GM23338 (cell line): Measurements from ENCODE around the gene DCAF10. TPM values are rescaled to one million over a fixed set of nuclear protein-coding genes. Genes with fewer than 3 reads are reported as not detected.

Experiments
- ATAC-seq: fragments of 200-7000 bp; cut with Tn5 transposase; 3 replicates; pipeline ENCODE4 v1.9.1; 2020
- DNase-seq: peaks from one replicate; pipeline ENCODE4 v3.0.0-alpha.2; 2015; ENCODE audit warnings: low spot score
- H2AFZ ChIP-seq: fragments of 200-600 bp; sonication (generic); 2 replicates; pipeline ENCODE4 v1.8.0; 2016; ENCODE audit warnings: antibody characterized with exemption, mild to moderate bottlenecking, moderate library complexity
- H3F3A ChIP-seq: fragments of 200-600 bp; sonication (generic); replicated peaks from 2 replicates; pipeline ENCODE4 v1.8.0; 2017; ENCODE audit warnings: antibody characterized with exemption, mixed run types, low read depth
- H3K27ac ChIP-seq: fragments of 200-600 bp; sonication (generic); 2 replicates; pipeline ENCODE4 v1.6.1; 2016; ENCODE audit warnings: low read depth
- H3K27me3 ChIP-seq: fragments of 200-600 bp; sonication (generic); 2 replicates; pipeline ENCODE4 v1.8.0; 2016; ENCODE audit warnings: mild to moderate bottlenecking, mixed run types, moderate library complexity; ENCODE audit not compliant: insufficient read depth
- H3K36me3 ChIP-seq: fragments of 200-600 bp; sonication (generic); 2 replicates; pipeline ENCODE4 v1.8.0; 2016; ENCODE audit warnings: mild to moderate bottlenecking; ENCODE audit not compliant: insufficient read depth
- H3K4me1 ChIP-seq: fragments of 200-600 bp; sonication (generic); 2 replicates; pipeline ENCODE4 v1.8.0; 2016; ENCODE audit warnings: mild to moderate bottlenecking, moderate library complexity; ENCODE audit not compliant: insufficient read depth
- H3K4me2 ChIP-seq: fragments of 200-600 bp; sonication (generic); 2 replicates; pipeline ENCODE4 v1.7.1; 2017; ENCODE audit warnings: mixed run types
- H3K4me3 ChIP-seq: fragments of 200-600 bp; sonication (generic); 2 replicates; pipeline ENCODE4 v1.6.1; 2016; ENCODE audit warnings: mixed run types
- H3K79me2 ChIP-seq: fragments of 200-600 bp; sonication (generic); replicated peaks from 2 replicates; pipeline ENCODE4 v1.8.0; 2017; ENCODE audit warnings: mild to moderate bottlenecking; ENCODE audit not compliant: insufficient read depth
- H3K9me2 ChIP-seq: fragments of 200-600 bp; sonication (generic); 2 replicates; pipeline ENCODE4 v1.8.0; 2017; ENCODE audit not compliant: insufficient read depth
- H4K20me1 ChIP-seq: fragments of 200-600 bp; sonication (generic); replicated peaks from 2 replicates; pipeline ENCODE4 v1.8.0; 2017; ENCODE audit warnings: mild to moderate bottlenecking; ENCODE audit not compliant: insufficient read depth
- H3K27ac Mint-ChIP-seq: 2 replicates; pipeline ENCODE4 v1.8.0; 2020; ENCODE audit warnings: inconsistent platforms, mild to moderate bottlenecking, moderate library complexity, mixed read lengths
- H3K27me3 Mint-ChIP-seq: 3 replicates; pipeline ENCODE4 v1.8.0; 2022; ENCODE audit warnings: low read depth, mild to moderate bottlenecking, moderate library complexity, mixed read lengths, inconsistent platforms; ENCODE audit not compliant: insufficient read depth, poor library complexity
- H3K36me3 Mint-ChIP-seq: 3 replicates; pipeline ENCODE4 v1.8.0; 2021; ENCODE audit warnings: low read depth, mild to moderate bottlenecking, inconsistent platforms, moderate library complexity, mixed read lengths
- H3K4me1 Mint-ChIP-seq: 3 replicates; pipeline ENCODE4 v1.8.0; 2020; ENCODE audit warnings: mild to moderate bottlenecking, inconsistent platforms, mixed read lengths
- H3K4me3 Mint-ChIP-seq: 3 replicates; pipeline ENCODE4 v1.8.0; 2021; ENCODE audit warnings: moderate library complexity, mild to moderate bottlenecking, inconsistent platforms, mixed read lengths
- H3K9me3 Mint-ChIP-seq: 3 replicates; pipeline ENCODE4 v1.8.0; 2020; ENCODE audit warnings: moderate library complexity, mild to moderate bottlenecking, inconsistent platforms, mixed read lengths
- CREB1 ChIP-seq: fragments of 250-450 bp; sonication (Bioruptor Pico); IDR thresholded peaks from 2 replicates; pipeline ENCODE4 v1.5.0; 2020; ENCODE audit warnings: low read depth, mild to moderate bottlenecking, moderate library complexity
- CTCF ChIP-seq, 2 experiments: fragments of 200-600 bp in 1 of 2; sonication (generic) in 1 of 2; conservative IDR thresholded peaks; 2 replicates each; pipeline versions ENCODE4 v1.5.1 to v1.6.1; 2016 to 2017; ENCODE audit warnings: antibody characterized with exemption in 2 of 2, low read depth in 2 of 2, mild to moderate bottlenecking in 2 of 2, moderate library complexity in 1 of 2
- EZH2phosphoT487 ChIP-seq: fragments of 200-600 bp; sonication (generic); IDR thresholded peaks from one replicate; pipeline ENCODE4 v1.8.1; 2018; ENCODE audit warnings: antibody characterized with exemption; ENCODE audit not compliant: unreplicated experiment
- POLR2AphosphoS5 ChIP-seq: IDR thresholded peaks from 2 replicates; pipeline ENCODE4 v1.6.1; 2016; ENCODE audit warnings: antibody characterized with exemption, low read depth
- STAT1 ChIP-seq: IDR thresholded peaks from one replicate; pipeline ENCODE4 v1.6.1; 2016; ENCODE audit warnings: antibody characterized with exemption; ENCODE audit not compliant: unreplicated experiment
- polyA plus RNA-seq: library from polyadenylated mRNA; unstranded; fragments of >200 nt; fragmentation: Nextera tagmentation; extraction: Ambion mirVana; gene quantifications from 2 replicates; pipeline ENCODE4 v1.2.1, GENCODE V29; 2016
- total RNA-seq: library from RNA; depleted of rRNA; stranded (reverse); fragments of >200 nt; shearing (Covaris generic); gene quantifications from 2 replicates; pipeline ENCODE4 v1.2.3, GENCODE V29; 2014
- TF ChIP-seq, protein P1 (sequence below): IDR thresholded peaks from one replicate; pipeline ENCODE4 v1.6.1; 2018; ENCODE audit warnings: antibody characterized with exemption; ENCODE audit not compliant: unreplicated experiment
- TF ChIP-seq, protein P2 (sequence below): fragments of 250-450 bp; sonication (Bioruptor Pico); IDR thresholded peaks from 2 replicates; pipeline ENCODE4 v1.5.0; 2020; ENCODE audit warnings: mild to moderate bottlenecking, moderate library complexity

The DCAF10 gene
- total and polyA plus RNA-seq, 2 experiments from 2014 or later: 6.6 to 11.5 TPM

DNA sequence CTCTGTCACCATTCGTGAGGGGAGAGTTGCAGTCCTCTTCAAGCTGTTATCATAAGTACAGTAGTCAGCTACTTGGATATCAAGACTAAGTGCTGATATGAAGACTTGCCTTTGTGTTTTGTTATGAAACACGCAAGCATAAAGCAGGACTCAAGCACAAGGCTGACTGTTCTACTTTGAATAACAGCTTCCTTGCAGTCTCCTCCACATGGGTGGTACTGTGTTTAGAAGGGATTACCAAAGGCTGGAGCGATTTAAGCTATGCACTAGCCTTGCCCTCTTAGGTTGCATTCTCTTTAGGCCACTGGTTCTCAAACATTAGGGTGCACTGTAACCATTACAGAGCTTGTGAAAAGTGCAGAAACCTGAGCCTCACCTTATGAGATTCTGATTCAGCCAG is 61.9 kb downstream of the DCAF10 start:
- DNase-seq: no peak

More for the DNA sequence above, 61.9 kb downstream of the DCAF10 start:
- Histone ChIP-seq H3F3A (no peaks in the 10 kb centered on the region), H3K36me3 (no peaks in the 10 kb centered on the region), H3K4me1 (no peaks in the 10 kb centered on the region), H3K4me2 (no peak overlapping the region), H3K9me2 (no peaks in the 10 kb centered on the region), H2AFZ (no peak overlapping the region), H3K79me2 (no peaks in the 10 kb centered on the region), H3K27ac (no peak overlapping the region), H4K20me1 (no peaks in the 10 kb centered on the region), H3K27me3 (no peaks in the 10 kb centered on the region), H3K4me3 (no peak overlapping the region)
- H3K4me1 Mint-ChIP-seq: no peaks in the 10 kb centered on the region
- H3K9me3 Mint-ChIP-seq: no peaks in the 10 kb centered on the region
- no peak for ATAC-seq
- peaks cover 3% of the 10 kb centered on the region; the same call in 1 of the 3 replicates for H3K36me3 Mint-ChIP-seq
- TF ChIP-seq CREB1 (CRISPR knock-in tag) (no peak), EZH2phosphoT487 (no peak), STAT1 (no peak), POLR2AphosphoS5 (no peak), CTCF (conservative IDR thresholded peaks at IDR 0.05; ENCODE audit: low read depth in 2 of 2) (no peak)
- TF ChIP-seq, protein P1, sequence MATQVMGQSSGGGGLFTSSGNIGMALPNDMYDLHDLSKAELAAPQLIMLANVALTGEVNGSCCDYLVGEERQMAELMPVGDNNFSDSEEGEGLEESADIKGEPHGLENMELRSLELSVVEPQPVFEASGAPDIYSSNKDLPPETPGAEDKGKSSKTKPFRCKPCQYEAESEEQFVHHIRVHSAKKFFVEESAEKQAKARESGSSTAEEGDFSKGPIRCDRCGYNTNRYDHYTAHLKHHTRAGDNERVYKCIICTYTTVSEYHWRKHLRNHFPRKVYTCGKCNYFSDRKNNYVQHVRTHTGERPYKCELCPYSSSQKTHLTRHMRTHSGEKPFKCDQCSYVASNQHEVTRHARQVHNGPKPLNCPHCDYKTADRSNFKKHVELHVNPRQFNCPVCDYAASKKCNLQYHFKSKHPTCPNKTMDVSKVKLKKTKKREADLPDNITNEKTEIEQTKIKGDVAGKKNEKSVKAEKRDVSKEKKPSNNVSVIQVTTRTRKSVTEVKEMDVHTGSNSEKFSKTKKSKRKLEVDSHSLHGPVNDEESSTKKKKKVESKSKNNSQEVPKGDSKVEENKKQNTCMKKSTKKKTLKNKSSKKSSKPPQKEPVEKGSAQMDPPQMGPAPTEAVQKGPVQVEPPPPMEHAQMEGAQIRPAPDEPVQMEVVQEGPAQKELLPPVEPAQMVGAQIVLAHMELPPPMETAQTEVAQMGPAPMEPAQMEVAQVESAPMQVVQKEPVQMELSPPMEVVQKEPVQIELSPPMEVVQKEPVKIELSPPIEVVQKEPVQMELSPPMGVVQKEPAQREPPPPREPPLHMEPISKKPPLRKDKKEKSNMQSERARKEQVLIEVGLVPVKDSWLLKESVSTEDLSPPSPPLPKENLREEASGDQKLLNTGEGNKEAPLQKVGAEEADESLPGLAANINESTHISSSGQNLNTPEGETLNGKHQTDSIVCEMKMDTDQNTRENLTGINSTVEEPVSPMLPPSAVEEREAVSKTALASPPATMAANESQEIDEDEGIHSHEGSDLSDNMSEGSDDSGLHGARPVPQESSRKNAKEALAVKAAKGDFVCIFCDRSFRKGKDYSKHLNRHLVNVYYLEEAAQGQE: no peak
- TF ChIP-seq, protein P2, sequence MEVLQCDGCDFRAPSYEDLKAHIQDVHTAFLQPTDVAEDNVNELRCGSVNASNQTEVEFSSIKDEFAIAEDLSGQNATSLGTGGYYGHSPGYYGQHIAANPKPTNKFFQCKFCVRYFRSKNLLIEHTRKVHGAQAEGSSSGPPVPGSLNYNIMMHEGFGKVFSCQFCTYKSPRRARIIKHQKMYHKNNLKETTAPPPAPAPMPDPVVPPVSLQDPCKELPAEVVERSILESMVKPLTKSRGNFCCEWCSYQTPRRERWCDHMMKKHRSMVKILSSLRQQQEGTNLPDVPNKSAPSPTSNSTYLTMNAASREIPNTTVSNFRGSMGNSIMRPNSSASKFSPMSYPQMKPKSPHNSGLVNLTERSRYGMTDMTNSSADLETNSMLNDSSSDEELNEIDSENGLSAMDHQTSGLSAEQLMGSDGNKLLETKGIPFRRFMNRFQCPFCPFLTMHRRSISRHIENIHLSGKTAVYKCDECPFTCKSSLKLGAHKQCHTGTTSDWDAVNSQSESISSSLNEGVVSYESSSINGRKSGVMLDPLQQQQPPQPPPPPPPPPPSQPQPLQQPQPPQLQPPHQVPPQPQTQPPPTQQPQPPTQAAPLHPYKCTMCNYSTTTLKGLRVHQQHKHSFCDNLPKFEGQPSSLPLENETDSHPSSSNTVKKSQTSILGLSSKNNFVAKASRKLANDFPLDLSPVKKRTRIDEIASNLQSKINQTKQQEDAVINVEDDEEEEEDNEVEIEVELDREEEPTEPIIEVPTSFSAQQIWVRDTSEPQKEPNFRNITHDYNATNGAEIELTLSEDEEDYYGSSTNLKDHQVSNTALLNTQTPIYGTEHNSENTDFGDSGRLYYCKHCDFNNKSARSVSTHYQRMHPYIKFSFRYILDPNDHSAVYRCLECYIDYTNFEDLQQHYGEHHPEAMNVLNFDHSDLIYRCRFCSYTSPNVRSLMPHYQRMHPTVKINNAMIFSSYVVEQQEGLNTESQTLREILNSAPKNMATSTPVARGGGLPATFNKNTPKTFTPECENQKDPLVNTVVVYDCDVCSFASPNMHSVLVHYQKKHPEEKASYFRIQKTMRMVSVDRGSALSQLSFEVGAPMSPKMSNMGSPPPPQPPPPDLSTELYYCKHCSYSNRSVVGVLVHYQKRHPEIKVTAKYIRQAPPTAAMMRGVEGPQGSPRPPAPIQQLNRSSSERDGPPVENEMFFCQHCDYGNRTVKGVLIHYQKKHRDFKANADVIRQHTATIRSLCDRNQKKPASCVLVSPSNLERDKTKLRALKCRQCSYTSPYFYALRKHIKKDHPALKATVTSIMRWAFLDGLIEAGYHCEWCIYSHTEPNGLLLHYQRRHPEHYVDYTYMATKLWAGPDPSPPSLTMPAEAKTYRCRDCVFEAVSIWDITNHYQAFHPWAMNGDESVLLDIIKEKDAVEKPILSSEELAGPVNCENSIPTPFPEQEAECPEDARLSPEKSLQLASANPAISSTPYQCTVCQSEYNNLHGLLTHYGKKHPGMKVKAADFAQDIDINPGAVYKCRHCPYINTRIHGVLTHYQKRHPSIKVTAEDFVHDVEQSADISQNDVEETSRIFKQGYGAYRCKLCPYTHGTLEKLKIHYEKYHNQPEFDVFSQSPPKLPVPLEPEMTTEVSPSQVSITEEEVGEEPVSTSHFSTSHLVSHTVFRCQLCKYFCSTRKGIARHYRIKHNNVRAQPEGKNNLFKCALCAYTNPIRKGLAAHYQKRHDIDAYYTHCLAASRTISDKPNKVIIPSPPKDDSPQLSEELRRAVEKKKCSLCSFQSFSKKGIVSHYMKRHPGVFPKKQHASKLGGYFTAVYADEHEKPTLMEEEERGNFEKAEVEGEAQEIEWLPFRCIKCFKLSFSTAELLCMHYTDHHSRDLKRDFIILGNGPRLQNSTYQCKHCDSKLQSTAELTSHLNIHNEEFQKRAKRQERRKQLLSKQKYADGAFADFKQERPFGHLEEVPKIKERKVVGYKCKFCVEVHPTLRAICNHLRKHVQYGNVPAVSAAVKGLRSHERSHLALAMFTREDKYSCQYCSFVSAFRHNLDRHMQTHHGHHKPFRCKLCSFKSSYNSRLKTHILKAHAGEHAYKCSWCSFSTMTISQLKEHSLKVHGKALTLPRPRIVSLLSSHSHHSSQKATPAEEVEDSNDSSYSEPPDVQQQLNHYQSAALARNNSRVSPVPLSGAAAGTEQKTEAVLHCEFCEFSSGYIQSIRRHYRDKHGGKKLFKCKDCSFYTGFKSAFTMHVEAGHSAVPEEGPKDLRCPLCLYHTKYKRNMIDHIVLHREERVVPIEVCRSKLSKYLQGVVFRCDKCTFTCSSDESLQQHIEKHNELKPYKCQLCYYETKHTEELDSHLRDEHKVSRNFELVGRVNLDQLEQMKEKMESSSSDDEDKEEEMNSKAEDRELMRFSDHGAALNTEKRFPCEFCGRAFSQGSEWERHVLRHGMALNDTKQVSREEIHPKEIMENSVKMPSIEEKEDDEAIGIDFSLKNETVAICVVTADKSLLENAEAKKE (CRISPR knock-in tag): no peak
- no peak overlapping the region for H3K27ac Mint-ChIP-seq
- no peaks in the 10 kb centered on the region for H3K27me3 Mint-ChIP-seq
- no peak overlapping the region for H3K4me3 Mint-ChIP-seq
